ENCODE data around the gene GALNT17.

- TF ChIP-seq CTCF (IDR thresholded peaks at IDR 0.05) (no peak), MAX (IDR thresholded peaks at IDR 0.05) (no peak), POLR2A (IDR thresholded peaks at IDR 0.05; ENCODE audit: low read length) (no peak), CHD2 (IDR thresholded peaks at IDR 0.05; ENCODE audit: low read length, partially characterized antibody) (no peak), ATOH8 (CRISPR knock-in tag; IDR thresholded peaks at IDR 0.05; ENCODE audit: low read depth) (no peak), FOXS1 (CRISPR knock-in tag; IDR thresholded peaks at IDR 0.05) (no peak), RCOR1 (IDR thresholded peaks at IDR 0.05; ENCODE audit: low read depth, low read length) (no peak), PHF8 (IDR thresholded peaks at IDR 0.05; ENCODE audit: borderline replicate concordance, low read depth) (no peak), MAFK (IDR thresholded peaks at IDR 0.05; ENCODE audit: partially characterized antibody) (no peak), TP53 (CRISPR knock-in tag; IDR thresholded peaks at IDR 0.05) (no peak), CBX8 (IDR thresholded peaks at IDR 0.05) (no peak)
Measured at GRCh38 chr7:71601851-71602250, 469.9 kb downstream of the GALNT17 start.
